Effector memory CD8-positive, alpha-beta T cell (primary cell): Measurements from ENCODE around the gene ANKRD44.
A peak's percentile ranks its signal among the peaks of the same experiment; 100 is the strongest.

Experiments used
- ATAC-seq: fragments of 150-1000 bp; cut with Tn5 transposase; replicated peaks from 2 replicates; pipeline ENCODE4 v1.10.0; 2021; ENCODE audit warnings: mild to moderate bottlenecking, moderate library complexity
- DNase-seq, 3 experiments: peaks; one replicate each; pipeline ENCODE4 v3.0.0; 2021
- H3K27ac Mint-ChIP-seq, 2 donors: one replicate each; pipeline ENCODE4 v1.8.0; 2022; ENCODE audit warnings: mild to moderate bottlenecking in 2 of 2, mixed read lengths in 2 of 2, moderate library complexity in 2 of 2
- H3K27me3 Mint-ChIP-seq, 2 donors: one replicate each; pipeline ENCODE4 v1.8.0; 2022; ENCODE audit warnings: mixed read lengths in 2 of 2
- H3K36me3 Mint-ChIP-seq: one replicate; pipeline ENCODE4 v1.8.0; 2022; ENCODE audit warnings: mild to moderate bottlenecking, moderate library complexity, mixed read lengths; ENCODE audit not compliant: insufficient read depth
- H3K4me1 Mint-ChIP-seq, 2 donors: one replicate each; pipeline ENCODE4 v1.8.0; 2022; ENCODE audit warnings: low read depth in 2 of 2, mixed read lengths in 2 of 2
- H3K4me3 Mint-ChIP-seq, 2 donors: one replicate each; pipeline ENCODE4 v1.8.0; 2022; ENCODE audit warnings: mild to moderate bottlenecking in 2 of 2, mixed read lengths in 2 of 2, moderate library complexity in 2 of 2
- H3K9me3 Mint-ChIP-seq, 2 donors: one replicate each; pipeline ENCODE4 v1.8.0; 2022; ENCODE audit warnings: mixed read lengths in 2 of 2

The ANKRD44 gene

GRCh38 chr2:197195518-197195917 is 115.1 kb downstream of the ANKRD44 start:
- no peaks in the 10 kb centered on the region for H3K9me3 Mint-ChIP-seq
- H3K27ac Mint-ChIP-seq, result peak overlapping the region; percentile 92 to 95
- no peaks in the 10 kb centered on the region for H3K27me3 Mint-ChIP-seq
- H3K4me1 Mint-ChIP-seq, result peaks cover 52 to 67% of the 10 kb centered on the region in 2 donors
- DNase-seq (no peak), ATAC-seq (no peak)
- peaks cover 33% of the 10 kb centered on the region for H3K36me3 Mint-ChIP-seq
- peak overlapping the region; percentile 80 to 83 for H3K4me3 Mint-ChIP-seq

DNA sequence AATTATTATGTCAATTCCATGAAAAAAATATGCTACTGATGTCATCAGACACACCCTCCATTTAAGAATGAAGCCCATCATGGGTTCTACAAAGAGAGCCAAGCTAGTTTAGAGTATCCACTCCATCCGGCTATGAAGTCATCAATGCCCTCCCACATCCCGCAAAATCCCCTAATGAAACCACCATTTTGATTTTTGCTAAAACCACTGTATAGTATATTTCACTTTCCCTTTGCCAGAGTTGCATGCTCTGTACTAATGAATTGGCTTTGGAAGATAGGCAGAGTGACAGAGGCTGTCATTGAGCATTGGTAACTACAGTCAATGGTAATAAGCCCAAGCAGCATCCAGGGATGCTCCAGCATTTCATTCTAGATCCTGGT is 118.6 kb downstream of the ANKRD44 start:
- H3K36me3 Mint-ChIP-seq, result peaks cover 20% of the 10 kb centered on the region
- H3K4me1 Mint-ChIP-seq, result peaks cover 45 to 65% of the 10 kb centered on the region in 2 donors

DNA sequence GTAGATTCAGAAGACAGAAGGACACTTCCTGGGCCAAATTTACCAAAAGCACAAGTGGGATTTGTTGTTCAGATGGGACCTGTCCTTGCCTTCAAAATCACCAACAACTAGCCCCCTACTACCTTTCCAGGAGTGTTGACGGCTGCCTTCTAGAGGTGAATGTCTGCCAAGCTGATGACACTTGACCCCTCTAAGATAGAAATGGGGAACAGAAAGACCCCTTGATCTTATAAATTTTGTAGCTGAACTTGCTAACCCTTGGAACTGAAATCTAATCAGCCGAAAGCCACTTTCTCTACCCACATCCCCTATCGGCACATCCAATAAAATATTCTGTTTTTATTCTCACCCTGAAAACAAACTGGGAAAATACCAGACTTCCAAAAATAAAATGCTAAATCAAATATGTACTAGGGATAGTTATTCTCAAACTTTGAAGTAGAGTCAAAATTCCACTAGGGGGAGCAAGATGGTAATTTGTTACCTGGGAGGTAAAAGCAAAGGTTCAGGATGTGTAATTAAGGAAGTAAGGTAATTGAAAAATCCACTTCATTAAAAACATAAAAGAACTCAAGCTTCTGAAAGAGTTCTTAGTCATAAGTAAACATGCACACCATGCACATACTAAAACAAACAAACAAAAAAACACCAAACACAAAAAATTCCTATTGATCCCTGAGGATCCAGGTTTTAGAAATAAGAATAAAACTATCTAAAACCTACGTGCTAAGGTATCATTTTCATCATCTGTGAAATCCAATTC is 119.2 kb downstream of the ANKRD44 start:
- Mint-ChIP-seq H3K9me3 (no peaks in the 10 kb centered on the region), H3K36me3 (peaks cover 23% of the 10 kb centered on the region), H3K27ac (peak overlapping the region; percentile 44 to 92), H3K4me1 (peaks cover 42 to 62% of the 10 kb centered on the region in 2 donors), H3K4me3 (peak overlapping the region; percentile 49 to 63), H3K27me3 (no peaks in the 10 kb centered on the region)
- DNase-seq, result peak in 1 of 3 experiments; percentile 28
- ATAC-seq, result peak; percentile 60

More for the DNA sequence above, 118.6 kb downstream of the ANKRD44 start:
- DNase-seq (peak; percentile 52 to 62 (median 53)), ATAC-seq (peak; percentile 91)
- Mint-ChIP-seq H3K27me3 (no peaks in the 10 kb centered on the region), H3K27ac (peak overlapping the region; percentile 44 to 92), H3K4me3 (peak overlapping the region; percentile 49 to 63), H3K9me3 (no peaks in the 10 kb centered on the region)

DNA sequence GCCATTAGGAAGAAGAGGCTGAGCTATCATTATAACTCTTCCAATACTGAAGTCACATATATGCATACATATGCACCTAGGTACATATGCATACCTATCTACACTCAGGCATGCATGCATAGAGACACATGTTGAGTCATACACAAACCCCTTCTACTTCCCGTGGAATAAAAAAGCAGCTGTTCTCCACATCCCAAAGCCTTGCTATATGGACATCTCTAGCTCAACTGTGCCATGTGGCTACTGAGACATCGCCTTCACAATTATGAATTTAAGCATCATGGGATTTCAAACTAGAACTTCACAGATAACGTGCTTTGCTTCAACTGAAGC is 120.5 kb downstream of the ANKRD44 start:
- Mint-ChIP-seq H3K27ac (peak overlapping the region in 1 of 2 donors; percentile 92), H3K4me3 (no peak overlapping the region), H3K4me1 (peaks cover 36 to 59% of the 10 kb centered on the region in 2 donors), H3K9me3 (no peaks in the 10 kb centered on the region), H3K36me3 (peaks cover 25% of the 10 kb centered on the region), H3K27me3 (no peaks in the 10 kb centered on the region)
- no peak for ATAC-seq
- no peak for DNase-seq

DNA sequence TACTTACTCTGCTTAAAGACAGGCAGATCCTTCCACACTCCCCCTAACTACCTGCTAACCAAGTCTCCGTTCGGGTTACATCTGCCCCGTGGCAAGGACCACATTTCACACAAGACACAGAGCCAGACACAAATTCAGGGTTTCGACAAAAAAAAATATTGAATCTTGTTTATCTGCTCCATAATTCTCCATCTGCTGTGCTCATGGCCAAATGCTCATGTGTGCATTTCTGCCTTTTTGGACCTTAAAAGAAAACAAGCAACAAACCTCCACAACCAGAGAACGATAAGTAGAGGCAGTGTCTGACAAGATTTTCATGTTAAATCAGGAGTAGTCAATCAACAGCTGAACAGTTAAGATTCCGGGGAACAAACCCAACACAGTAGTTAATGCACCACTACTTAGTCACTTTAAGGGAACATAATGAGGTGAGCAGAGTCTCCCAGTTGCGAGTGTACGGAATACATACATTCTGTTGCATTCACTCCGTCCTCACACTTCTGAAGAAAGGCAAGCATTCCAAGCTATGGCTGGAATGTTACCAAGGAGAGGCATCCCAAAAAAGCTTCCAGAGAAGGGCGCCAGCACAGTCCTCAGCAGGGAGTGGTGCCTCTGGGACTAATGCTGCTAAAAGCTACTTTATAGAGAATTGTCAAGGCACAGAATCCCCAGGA is 121.0 kb downstream of the ANKRD44 start:
- H3K9me3 Mint-ChIP-seq, result no peaks in the 10 kb centered on the region
- no peaks in the 10 kb centered on the region for H3K27me3 Mint-ChIP-seq
- H3K4me3 Mint-ChIP-seq, result no peak overlapping the region
- H3K4me1 Mint-ChIP-seq, result peaks cover 34 to 57% of the 10 kb centered on the region in 2 donors
- peaks cover 27% of the 10 kb centered on the region for H3K36me3 Mint-ChIP-seq
- DNase-seq (no peak), ATAC-seq (no peak)
- H3K27ac Mint-ChIP-seq, result peak overlapping the region; percentile 51 to 92

GRCh38 chr2:197185676-197186075 is 124.9 kb downstream of the ANKRD44 start:
- Mint-ChIP-seq H3K36me3 (peaks cover 35% of the 10 kb centered on the region), H3K9me3 (no peaks in the 10 kb centered on the region), H3K27me3 (no peaks in the 10 kb centered on the region), H3K27ac (peak overlapping the region in 1 of 2 donors; percentile 33), H3K4me3 (no peak overlapping the region), H3K4me1 (peaks cover 47 to 77% of the 10 kb centered on the region in 2 donors)
- ATAC-seq, result no peak
- no peak for DNase-seq

DNA sequence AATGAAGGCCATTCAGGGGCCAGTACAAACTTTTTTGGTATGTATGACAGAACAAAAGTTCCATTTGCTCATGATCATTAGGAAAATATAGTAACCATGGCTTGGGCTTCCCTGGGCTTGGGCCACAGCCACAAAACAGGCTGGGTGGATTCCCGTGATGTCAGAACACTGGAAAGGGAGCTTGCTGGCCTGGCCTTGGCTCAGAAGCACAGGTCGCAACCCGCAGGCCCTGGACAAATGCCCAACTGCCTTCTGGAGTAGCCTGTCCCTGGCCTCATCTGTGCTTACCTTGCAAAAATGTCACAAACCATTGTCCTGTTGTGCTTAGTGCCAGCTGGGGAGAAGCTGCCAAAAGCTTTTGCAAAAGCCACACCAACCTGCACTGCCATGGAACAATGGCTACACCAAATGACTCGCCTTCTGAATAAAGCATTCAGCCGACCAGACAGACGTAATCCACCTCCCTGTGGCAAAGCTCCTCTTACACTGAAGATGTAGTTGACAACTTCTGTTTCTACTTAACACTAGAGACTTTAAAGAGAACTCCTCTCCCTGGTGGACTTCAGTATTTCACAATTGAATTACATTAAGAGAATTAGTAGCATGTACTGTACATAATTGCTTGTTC is 125.5 kb downstream of the ANKRD44 start:
- DNase-seq (no peak), ATAC-seq (no peak)
- Mint-ChIP-seq H3K27me3 (no peaks in the 10 kb centered on the region), H3K9me3 (no peaks in the 10 kb centered on the region), H3K4me3 (no peak overlapping the region), H3K4me1 (peaks cover 49 to 81% of the 10 kb centered on the region in 2 donors), H3K27ac (peak overlapping the region; percentile 60 to 72), H3K36me3 (peaks cover 40% of the 10 kb centered on the region)

DNA sequence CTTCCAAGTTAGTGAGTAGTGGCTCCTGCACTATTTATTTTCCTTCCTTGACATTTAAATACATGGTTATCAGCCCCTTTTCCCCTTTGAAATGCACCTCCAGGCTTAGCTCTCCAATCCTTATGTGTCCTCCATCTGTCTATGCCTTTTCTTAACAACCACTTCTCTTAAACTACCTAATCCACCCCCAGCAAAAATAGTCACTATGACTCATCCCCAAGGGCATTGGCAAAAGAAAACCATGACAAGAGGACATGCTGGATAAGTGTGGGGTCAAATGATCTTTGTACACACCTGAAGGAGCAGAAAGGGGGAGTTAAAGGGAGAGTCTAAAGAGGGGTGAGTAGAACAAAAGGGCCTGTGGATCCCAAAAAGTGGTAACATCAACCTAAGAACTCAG is 127.2 kb downstream of the ANKRD44 start:
- Mint-ChIP-seq H3K27me3 (no peaks in the 10 kb centered on the region), H3K9me3 (no peaks in the 10 kb centered on the region), H3K4me3 (no peak overlapping the region), H3K36me3 (peaks cover 45% of the 10 kb centered on the region), H3K4me1 (peaks cover 51 to 84% of the 10 kb centered on the region in 2 donors), H3K27ac (peak overlapping the region in 1 of 2 donors; percentile 45)
- DNase-seq, result no peak
- no peak for ATAC-seq

- H3K36me3 Mint-ChIP-seq, result peaks cover 51% of the 10 kb centered on the region
- no peak for ATAC-seq
Measured at GRCh38 chr2:197182668-197183067, 127.9 kb downstream of the ANKRD44 start.

GRCh38 chr2:197181491-197181890 is 129.1 kb downstream of the ANKRD44 start:
- Mint-ChIP-seq H3K9me3 (no peaks in the 10 kb centered on the region), H3K27me3 (no peaks in the 10 kb centered on the region), H3K36me3 (peaks cover 46% of the 10 kb centered on the region), H3K27ac (peak overlapping the region; percentile 75 to 83), H3K4me1 (peaks cover 41 to 68% of the 10 kb centered on the region in 2 donors), H3K4me3 (no peak overlapping the region)
- ATAC-seq (no peak), DNase-seq (no peak)

More at GRCh38 chr2:197182668-197183067, 127.9 kb downstream of the ANKRD44 start:
- Mint-ChIP-seq H3K4me3 (no peak overlapping the region), H3K9me3 (no peaks in the 10 kb centered on the region), H3K27ac (peak overlapping the region in 1 of 2 donors; percentile 45), H3K4me1 (peaks cover 46 to 77% of the 10 kb centered on the region in 2 donors), H3K27me3 (no peaks in the 10 kb centered on the region)
- no peak for DNase-seq

- ATAC-seq (no peak), DNase-seq (no peak)
- H3K36me3 Mint-ChIP-seq, result peaks cover 33% of the 10 kb centered on the region
- peaks cover 42 to 66% of the 10 kb centered on the region in 2 donors for H3K4me1 Mint-ChIP-seq
- H3K27me3 Mint-ChIP-seq, result no peaks in the 10 kb centered on the region
- peak overlapping the region; percentile 62 to 83 for H3K27ac Mint-ChIP-seq
- H3K4me3 Mint-ChIP-seq, result no peak overlapping the region
- no peaks in the 10 kb centered on the region for H3K9me3 Mint-ChIP-seq
Measured at GRCh38 chr2:197179744-197180498, 130.7 kb downstream of the ANKRD44 start.

DNA sequence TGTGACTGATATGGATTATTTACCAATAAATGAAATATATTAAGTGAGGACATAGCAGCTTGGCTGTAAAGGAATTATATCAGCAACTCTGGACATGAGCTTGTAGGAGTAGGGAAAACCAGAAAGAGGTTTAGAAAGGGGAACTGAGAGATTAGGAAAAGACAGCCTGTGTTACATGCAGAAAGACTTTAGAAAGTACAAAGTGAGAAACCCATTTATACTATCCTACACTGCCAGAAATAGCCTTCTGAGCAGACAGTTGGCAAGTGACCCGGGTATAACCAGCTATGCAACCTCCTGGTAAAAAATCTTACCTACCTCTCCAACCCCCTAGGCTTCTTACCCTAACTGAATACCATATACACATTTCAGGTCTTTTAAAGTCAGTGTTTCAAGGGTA is 134.1 kb downstream of the ANKRD44 start:
- no peaks in the 10 kb centered on the region for H3K9me3 Mint-ChIP-seq
- peaks cover 41 to 47% of the 10 kb centered on the region in 2 donors for H3K4me1 Mint-ChIP-seq
- no peak overlapping the region for H3K4me3 Mint-ChIP-seq
- H3K27me3 Mint-ChIP-seq, result no peaks in the 10 kb centered on the region
- H3K36me3 Mint-ChIP-seq, result peaks cover 41% of the 10 kb centered on the region
- ATAC-seq (no peak), DNase-seq (no peak)
- peak overlapping the region; percentile 47 to 70 for H3K27ac Mint-ChIP-seq

DNA sequence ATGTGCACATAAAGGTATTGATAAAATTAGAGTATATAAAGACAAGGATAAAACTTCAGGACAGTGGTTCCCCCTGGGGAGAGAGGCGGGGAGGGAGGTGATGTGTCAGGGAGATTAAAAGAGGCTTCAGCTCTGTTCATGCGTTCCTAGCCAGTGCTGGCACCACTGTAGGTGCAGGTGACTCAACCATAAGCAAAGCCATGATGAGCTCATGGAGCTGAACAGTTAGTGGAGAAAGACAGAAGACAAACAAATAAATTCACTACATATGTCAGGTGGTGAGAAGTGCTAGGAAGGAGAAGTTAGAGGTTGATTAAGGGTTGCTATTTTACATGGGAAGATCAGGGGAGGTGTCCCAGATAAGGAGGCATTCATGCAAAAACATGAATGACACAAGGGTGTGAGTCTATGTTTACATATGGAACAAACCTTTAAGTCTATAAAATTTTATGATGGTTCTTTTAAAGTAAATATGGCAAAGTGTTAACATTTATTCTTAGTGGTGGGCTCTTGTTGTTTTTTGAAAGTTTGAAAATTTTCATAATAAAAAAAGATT is 136.0 kb downstream of the ANKRD44 start:
- no peaks in the 10 kb centered on the region for H3K9me3 Mint-ChIP-seq
- H3K36me3 Mint-ChIP-seq, result peaks cover 38% of the 10 kb centered on the region
- peak overlapping the region; percentile 57 to 59 for H3K27ac Mint-ChIP-seq
- ATAC-seq (no peak), DNase-seq (no peak)
- no peaks in the 10 kb centered on the region for H3K27me3 Mint-ChIP-seq
- H3K4me3 Mint-ChIP-seq, result no peak overlapping the region
- H3K4me1 Mint-ChIP-seq, result peaks cover 42 to 46% of the 10 kb centered on the region in 2 donors
